ENCODE data around the gene TRIP13. TPM values are rescaled to one million over a fixed set of nuclear protein-coding genes. Genes with fewer than 3 reads are reported as not detected.
A peak's percentile ranks its signal among the peaks of the same experiment; 100 is the strongest.

Gene TRIP13
- total RNA-seq, 1 donor = 4.0 TPM

GRCh38 chr5:965604-966344, 73.1 kb downstream of the TRIP13 start:
- no peaks in the 10 kb centered on the region for H3K79me2 ChIP-seq (ENCODE audit: insufficient read depth, low read length)
- DNase-seq (ENCODE audit: insufficient read length, low spot score, missing footprints) = peak; percentile 27
- H2AFZ ChIP-seq (ENCODE audit: low read length) = no peak overlapping the region
- no peak for TF ChIP-seq CTCF (IDR thresholded peaks at IDR 0.05; ENCODE audit: extremely low read depth, low read depth, low read length)
- no peaks in the 10 kb centered on the region for H3K9me3 ChIP-seq (ENCODE audit: low read depth, low read length)
- H3K36me3 ChIP-seq (ENCODE audit: insufficient read depth, low read length) = no peaks in the 10 kb centered on the region
- H3K4me3 ChIP-seq (ENCODE audit: insufficient read depth, low read length) = no peak overlapping the region
- no peak overlapping the region for H3K4me2 ChIP-seq (ENCODE audit: insufficient read depth, low read length)
- no peaks in the 10 kb centered on the region for H4K20me1 ChIP-seq (ENCODE audit: insufficient read depth, low read length)
- H3K27ac ChIP-seq (ENCODE audit: low read depth, low read length) = no peak overlapping the region
- H3K4me1 ChIP-seq (ENCODE audit: insufficient read depth, low read length) = no peaks in the 10 kb centered on the region
- H3K27me3 ChIP-seq (ENCODE audit: insufficient read depth, low read length) = peaks cover 61% of the 10 kb centered on the region

GRCh38 chr5:966345-966710, 73.6 kb downstream of the TRIP13 start:
- H3K36me3 ChIP-seq (ENCODE audit: insufficient read depth, low read length) = no peaks in the 10 kb centered on the region

GRCh38 chr5:966941-967340, 74.3 kb downstream of the TRIP13 start:
- peaks cover 61% of the 10 kb centered on the region for H3K27me3 ChIP-seq (ENCODE audit: insufficient read depth, low read length)
- H3K27ac ChIP-seq (ENCODE audit: low read depth, low read length) = no peak overlapping the region
- no peaks in the 10 kb centered on the region for H3K36me3 ChIP-seq (ENCODE audit: insufficient read depth, low read length)
- peak; percentile 52 for DNase-seq (ENCODE audit: insufficient read length, low spot score, missing footprints)
- H3K79me2 ChIP-seq (ENCODE audit: insufficient read depth, low read length) = no peaks in the 10 kb centered on the region
- no peaks in the 10 kb centered on the region for H4K20me1 ChIP-seq (ENCODE audit: insufficient read depth, low read length)
- no peak overlapping the region for H2AFZ ChIP-seq (ENCODE audit: low read length)
- no peaks in the 10 kb centered on the region for H3K9me3 ChIP-seq (ENCODE audit: low read depth, low read length)
- TF ChIP-seq CTCF (IDR thresholded peaks at IDR 0.05; ENCODE audit: extremely low read depth, low read depth, low read length) = no peak
- H3K4me2 ChIP-seq (ENCODE audit: insufficient read depth, low read length) = no peak overlapping the region
- H3K4me3 ChIP-seq (ENCODE audit: insufficient read depth, low read length) = no peak overlapping the region
- H3K4me1 ChIP-seq (ENCODE audit: insufficient read depth, low read length) = no peaks in the 10 kb centered on the region

More at GRCh38 chr5:966345-966710, 73.6 kb downstream of the TRIP13 start:
- no peaks in the 10 kb centered on the region for H3K9me3 ChIP-seq (ENCODE audit: low read depth, low read length)
- no peak overlapping the region for H3K4me2 ChIP-seq (ENCODE audit: insufficient read depth, low read length)
- peak; percentile 51 for DNase-seq (ENCODE audit: insufficient read length, low spot score, missing footprints)
- H3K4me3 ChIP-seq (ENCODE audit: insufficient read depth, low read length) = no peak overlapping the region
- H4K20me1 ChIP-seq (ENCODE audit: insufficient read depth, low read length) = no peaks in the 10 kb centered on the region
- H3K79me2 ChIP-seq (ENCODE audit: insufficient read depth, low read length) = no peaks in the 10 kb centered on the region
- no peak for TF ChIP-seq CTCF (IDR thresholded peaks at IDR 0.05; ENCODE audit: extremely low read depth, low read depth, low read length)
- no peak overlapping the region for H3K27ac ChIP-seq (ENCODE audit: low read depth, low read length)
- peaks cover 59% of the 10 kb centered on the region for H3K27me3 ChIP-seq (ENCODE audit: insufficient read depth, low read length)
- no peak overlapping the region for H2AFZ ChIP-seq (ENCODE audit: low read length)
- H3K4me1 ChIP-seq (ENCODE audit: insufficient read depth, low read length) = no peaks in the 10 kb centered on the region

Other genes starting within 250 kb of the TRIP13 start
- gene TPPP, start 199.5 kb upstream of the TRIP13 start, total RNA-seq = not detected in 2 replicates
- gene ZDHHC11B, start 108.2 kb upstream of the TRIP13 start, total RNA-seq = not detected in 2 replicates
- gene ZDHHC11, start 41.9 kb upstream of the TRIP13 start, total RNA-seq = 1.2 and 1.8 TPM in 2 replicates
- 29.8 and 35.8 TPM in 2 replicates for gene BRD9, start 83 bp upstream of the TRIP13 start, total RNA-seq
- gene NKD2, start 115.9 kb downstream of the TRIP13 start, total RNA-seq = under 0.01 TPM in 1 of 2 replicates, not detected in the other
- gene SLC12A7, start 219.2 kb downstream of the TRIP13 start, total RNA-seq = 6.9 and 8.0 TPM in 2 replicates

Data from osteoblast (primary cell).